GM18502 (cell line): ENCODE results near the gene PTPRE.

Experiments
- ATAC-seq: cut with Tn5 transposase; IDR thresholded peaks from one replicate; pipeline ENCODE4 v1.9.1; 2021; ENCODE audit warnings: mild to moderate bottlenecking; ENCODE audit not compliant: unreplicated experiment, poor library complexity

The PTPRE gene

GRCh38 chr10:127997271-127997670 lies 90.4 kb downstream of the PTPRE start:
- ATAC-seq, result no peak

GRCh38 chr10:127997937-127998336 lies 91.0 kb downstream of the PTPRE start:
- ATAC-seq, result no peak

- ATAC-seq, result no peak
Observed at GRCh38 chr10:127998501-127999144, 91.7 kb downstream of the PTPRE start.

- ATAC-seq, result no peak
Observed at GRCh38 chr10:127999297-128000129, 92.6 kb downstream of the PTPRE start.

- no peak for ATAC-seq
Observed at GRCh38 chr10:128000471-128001362, 93.8 kb downstream of the PTPRE start.

GRCh38 chr10:128001363-128001745 lies 94.5 kb downstream of the PTPRE start:
- no peak for ATAC-seq

GRCh38 chr10:128001849-128002248 lies 94.9 kb downstream of the PTPRE start:
- ATAC-seq, result no peak

GRCh38 chr10:128003521-128003920 lies 96.6 kb downstream of the PTPRE start:
- ATAC-seq, result no peak

GRCh38 chr10:128005858-128006257 lies 99.0 kb downstream of the PTPRE start:
- no peak for ATAC-seq

GRCh38 chr10:128007056-128007455 lies 100.2 kb downstream of the PTPRE start:
- ATAC-seq, result no peak

- ATAC-seq, result no peak
Observed at GRCh38 chr10:128007971-128008370, 101.1 kb downstream of the PTPRE start.

GRCh38 chr10:128008521-128009250 lies 101.8 kb downstream of the PTPRE start:
- ATAC-seq, result no peak

GRCh38 chr10:128009372-128010126 lies 102.6 kb downstream of the PTPRE start:
- no peak for ATAC-seq

GRCh38 chr10:128011059-128011979 lies 104.4 kb downstream of the PTPRE start:
- peak; percentile 94 for ATAC-seq

GRCh38 chr10:128013626-128014025 lies 106.7 kb downstream of the PTPRE start:
- no peak for ATAC-seq

- ATAC-seq, result no peak
Observed at GRCh38 chr10:128014236-128014635, 107.3 kb downstream of the PTPRE start.

- no peak for ATAC-seq
Observed at GRCh38 chr10:128016423-128017060, 109.6 kb downstream of the PTPRE start.

GRCh38 chr10:128017822-128018221 lies 110.9 kb downstream of the PTPRE start:
- ATAC-seq, result no peak
